Measurements from ENCODE around the gene SEL1L. TPM values are rescaled to one million over a fixed set of nuclear protein-coding genes. Genes with fewer than 3 reads are reported as not detected.

The SEL1L gene
- total and polyA plus RNA-seq, 2 of the 13 experiments (the other 11 are each of a cell fraction or from before 2014, with no cell fraction given): 15.3 to 61.0 TPM

DNA sequence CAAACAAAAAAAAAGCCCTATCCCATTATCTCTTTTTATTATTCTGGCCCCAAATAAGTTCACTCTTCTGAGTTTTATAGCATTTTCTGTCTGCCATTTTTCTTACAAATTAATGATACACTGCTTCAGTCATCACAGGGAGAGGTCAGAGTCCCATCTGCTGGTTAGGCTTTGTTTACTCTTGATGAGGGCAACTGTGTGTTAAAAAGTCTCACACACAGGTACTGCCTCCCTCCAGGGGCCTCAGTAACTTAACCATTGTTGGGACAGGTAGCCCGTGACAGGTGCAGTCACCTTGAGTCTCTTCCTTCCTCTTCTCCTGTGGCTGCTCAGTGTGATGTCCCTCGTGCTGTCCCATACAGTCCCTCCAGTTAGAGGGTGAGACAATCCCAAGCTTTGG, 45.5 kb upstream of the SEL1L start:
- ATAC-seq: peak; percentile 73
- H3K4me2 ChIP-seq (ENCODE audit: low read depth, low read length): no peak overlapping the region
- intact Hi-C loops (cut with micrococcal nuclease; ENCODE audit: unreplicated experiment): no loop called here
- no peaks in the 10 kb centered on the region for H3K36me3 ChIP-seq (replicated peaks in 1 of 2; ENCODE audit: control insufficient read depth in 1 of 2, insufficient read depth in 2 of 2, low read length in 2 of 2)
- no peak overlapping the region for H3K27ac ChIP-seq (ENCODE audit: extremely low read length, insufficient read depth, low read length)
- H3K27me3 ChIP-seq (ENCODE audit: control insufficient read depth in 1 of 2, insufficient read depth in 2 of 2, low read length in 2 of 2): no peaks in the 10 kb centered on the region
- DNase-seq (ENCODE audit: low spot score): no peak
- CTCF ChIA-PET (ENCODE audit: low intra/inter-chr PET ratio, low total read pairs): no interaction called here
- H3K4me1 ChIP-seq (ENCODE audit: insufficient read depth, low read length): no peaks in the 10 kb centered on the region
- no peak overlapping the region for H3K9ac ChIP-seq (ENCODE audit: insufficient read depth, low read depth, low read length)
- in situ Hi-C loops (cut with HindIII; ENCODE audit: extremely low pct_ligation_motif_present, low pct_unique_long_range_greater_than_20kb): no loop called here
- no peak for FAIRE-seq
- H3K9me3 ChIP-seq (ENCODE audit: low read length): no peaks in the 10 kb centered on the region
- TF ChIP-seq, protein P1, sequence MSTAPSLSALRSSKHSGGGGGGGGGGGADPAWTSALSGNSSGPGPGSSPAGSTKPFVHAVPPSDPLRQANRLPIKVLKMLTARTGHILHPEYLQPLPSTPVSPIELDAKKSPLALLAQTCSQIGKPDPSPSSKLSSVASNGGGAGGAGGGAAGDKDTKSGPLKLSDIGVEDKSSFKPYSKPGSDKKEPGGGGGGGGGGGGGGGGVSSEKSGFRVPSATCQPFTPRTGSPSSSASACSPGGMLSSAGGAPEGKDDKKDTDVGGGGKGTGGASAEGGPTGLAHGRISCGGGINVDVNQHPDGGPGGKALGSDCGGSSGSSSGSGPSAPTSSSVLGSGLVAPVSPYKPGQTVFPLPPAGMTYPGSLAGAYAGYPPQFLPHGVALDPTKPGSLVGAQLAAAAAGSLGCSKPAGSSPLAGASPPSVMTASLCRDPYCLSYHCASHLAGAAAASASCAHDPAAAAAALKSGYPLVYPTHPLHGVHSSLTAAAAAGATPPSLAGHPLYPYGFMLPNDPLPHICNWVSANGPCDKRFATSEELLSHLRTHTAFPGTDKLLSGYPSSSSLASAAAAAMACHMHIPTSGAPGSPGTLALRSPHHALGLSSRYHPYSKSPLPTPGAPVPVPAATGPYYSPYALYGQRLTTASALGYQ (CRISPR knock-in tag; IDR thresholded peaks at IDR 0.05): no peak
- TF ChIP-seq TARDBP (CRISPR knock-in tag; IDR thresholded peaks at IDR 0.05) (no peak), FOXA3 (CRISPR knock-in tag; IDR thresholded peaks at IDR 0.05) (0 out of 2 replicates have a peak, but pooled peaks have one; percentile 18)
- H3K79me2 ChIP-seq (ENCODE audit: insufficient read depth, low read length): no peaks in the 10 kb centered on the region
- H4K20me1 ChIP-seq (ENCODE audit: insufficient read depth, low read length): no peaks in the 10 kb centered on the region
- no peak overlapping the region for H3K4me3 ChIP-seq (replicated peaks in 1 of 3; ENCODE audit: insufficient read depth in 1 of 3, low read depth in 2 of 3, low read length in 3 of 3)
- H2AFZ ChIP-seq (ENCODE audit: low read length): no peak overlapping the region
- POLR2A ChIA-PET: no interaction called here
- WGBS (ENCODE audit: low lambda C conversion rate): 0% methylated on average over 2 of the region's 2 CpGs
- no TSS peak for BruUV-seq (replicated peaks)

DNA sequence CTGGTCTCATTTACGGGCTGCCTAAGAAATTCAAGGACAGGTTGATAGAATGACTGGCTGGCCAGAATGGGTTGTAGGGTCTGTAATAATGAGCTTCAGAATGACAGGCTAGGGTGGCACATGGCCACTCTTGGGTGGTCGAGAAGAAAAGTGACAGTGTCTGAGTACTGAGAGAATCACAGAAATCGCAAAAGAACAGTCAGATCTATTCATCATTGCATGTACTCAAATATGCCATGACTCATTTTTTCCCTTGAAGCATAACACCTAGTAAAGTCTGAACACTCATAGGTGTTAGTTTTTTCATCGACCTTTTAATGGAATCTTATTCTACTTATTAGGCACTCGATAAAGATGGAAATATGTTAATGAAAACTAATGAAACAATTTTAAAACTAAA, 37.8 kb upstream of the SEL1L start:
- Histone ChIP-seq H4K20me1 (ENCODE audit: insufficient read depth, low read length) (no peaks in the 10 kb centered on the region), H3K9me3 (ENCODE audit: low read length) (no peaks in the 10 kb centered on the region), H2AFZ (ENCODE audit: low read length) (no peak overlapping the region), H3K9ac (ENCODE audit: insufficient read depth, low read depth, low read length) (no peak overlapping the region), H3K4me2 (ENCODE audit: low read depth, low read length) (no peak overlapping the region), H3K36me3 (replicated peaks in 1 of 2; ENCODE audit: control insufficient read depth in 1 of 2, insufficient read depth in 2 of 2, low read length in 2 of 2) (no peaks in the 10 kb centered on the region), H3K4me1 (ENCODE audit: insufficient read depth, low read length) (no peaks in the 10 kb centered on the region), H3K4me3 (replicated peaks in 1 of 3; ENCODE audit: insufficient read depth in 1 of 3, low read depth in 2 of 3, low read length in 3 of 3) (no peak overlapping the region), H3K27me3 (ENCODE audit: control insufficient read depth in 1 of 2, insufficient read depth in 2 of 2, low read length in 2 of 2) (peaks cover 0 to 6% of the 10 kb centered on the region in 2 experiments; a peak in 1 of 5 replicates), H3K27ac (ENCODE audit: extremely low read length, insufficient read depth, low read length) (no peak overlapping the region), H3K79me2 (ENCODE audit: insufficient read depth, low read length) (no peaks in the 10 kb centered on the region)
- ChIA-PET POLR2A (no interaction called here), CTCF (ENCODE audit: low intra/inter-chr PET ratio, low total read pairs) (no interaction called here)
- FAIRE-seq (no peak), ATAC-seq (no peak), DNase-seq (ENCODE audit: low spot score) (no peak)
- no TSS peak for BruUV-seq (replicated peaks)
- in situ Hi-C loops (cut with HindIII; ENCODE audit: extremely low pct_ligation_motif_present, low pct_unique_long_range_greater_than_20kb) (no loop called here), intact Hi-C loops (cut with micrococcal nuclease; ENCODE audit: unreplicated experiment) (no loop called here)
- WGBS (ENCODE audit: low lambda C conversion rate): 49% methylated on average over 5 of the region's 5 CpGs
- TF ChIP-seq ZNF83 (CRISPR knock-in tag; IDR thresholded peaks at IDR 0.05; ENCODE audit: borderline replicate concordance) (no peak), FOXO1 (CRISPR knock-in tag; IDR thresholded peaks at IDR 0.05) (no peak), ZNF577 (CRISPR knock-in tag; IDR thresholded peaks at IDR 0.05; ENCODE audit: borderline replicate concordance, low read depth) (no peak), PTBP1 (IDR thresholded peaks at IDR 0.05; ENCODE audit: low read depth, low read length, poor library complexity, severe bottlenecking) (no peak), JUN (CRISPR knock-in tag; IDR thresholded peaks at IDR 0.05) (no peak), ZNF891 (CRISPR knock-in tag; IDR thresholded peaks at IDR 0.05) (no peak)
- TF ChIP-seq, protein P2, sequence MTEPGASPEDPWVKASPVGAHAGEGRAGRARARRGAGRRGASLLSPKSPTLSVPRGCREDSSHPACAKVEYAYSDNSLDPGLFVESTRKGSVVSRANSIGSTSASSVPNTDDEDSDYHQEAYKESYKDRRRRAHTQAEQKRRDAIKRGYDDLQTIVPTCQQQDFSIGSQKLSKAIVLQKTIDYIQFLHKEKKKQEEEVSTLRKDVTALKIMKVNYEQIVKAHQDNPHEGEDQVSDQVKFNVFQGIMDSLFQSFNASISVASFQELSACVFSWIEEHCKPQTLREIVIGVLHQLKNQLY (CRISPR knock-in tag; IDR thresholded peaks at IDR 0.05): no peak
- TF ChIP-seq, protein P3, sequence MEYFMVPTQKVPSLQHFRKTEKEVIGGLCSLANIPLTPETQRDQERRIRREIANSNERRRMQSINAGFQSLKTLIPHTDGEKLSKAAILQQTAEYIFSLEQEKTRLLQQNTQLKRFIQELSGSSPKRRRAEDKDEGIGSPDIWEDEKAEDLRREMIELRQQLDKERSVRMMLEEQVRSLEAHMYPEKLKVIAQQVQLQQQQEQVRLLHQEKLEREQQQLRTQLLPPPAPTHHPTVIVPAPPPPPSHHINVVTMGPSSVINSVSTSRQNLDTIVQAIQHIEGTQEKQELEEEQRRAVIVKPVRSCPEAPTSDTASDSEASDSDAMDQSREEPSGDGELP (IDR thresholded peaks at IDR 0.05; ENCODE audit: borderline replicate concordance, low read depth): no peak
- TF ChIP-seq, protein P4, sequence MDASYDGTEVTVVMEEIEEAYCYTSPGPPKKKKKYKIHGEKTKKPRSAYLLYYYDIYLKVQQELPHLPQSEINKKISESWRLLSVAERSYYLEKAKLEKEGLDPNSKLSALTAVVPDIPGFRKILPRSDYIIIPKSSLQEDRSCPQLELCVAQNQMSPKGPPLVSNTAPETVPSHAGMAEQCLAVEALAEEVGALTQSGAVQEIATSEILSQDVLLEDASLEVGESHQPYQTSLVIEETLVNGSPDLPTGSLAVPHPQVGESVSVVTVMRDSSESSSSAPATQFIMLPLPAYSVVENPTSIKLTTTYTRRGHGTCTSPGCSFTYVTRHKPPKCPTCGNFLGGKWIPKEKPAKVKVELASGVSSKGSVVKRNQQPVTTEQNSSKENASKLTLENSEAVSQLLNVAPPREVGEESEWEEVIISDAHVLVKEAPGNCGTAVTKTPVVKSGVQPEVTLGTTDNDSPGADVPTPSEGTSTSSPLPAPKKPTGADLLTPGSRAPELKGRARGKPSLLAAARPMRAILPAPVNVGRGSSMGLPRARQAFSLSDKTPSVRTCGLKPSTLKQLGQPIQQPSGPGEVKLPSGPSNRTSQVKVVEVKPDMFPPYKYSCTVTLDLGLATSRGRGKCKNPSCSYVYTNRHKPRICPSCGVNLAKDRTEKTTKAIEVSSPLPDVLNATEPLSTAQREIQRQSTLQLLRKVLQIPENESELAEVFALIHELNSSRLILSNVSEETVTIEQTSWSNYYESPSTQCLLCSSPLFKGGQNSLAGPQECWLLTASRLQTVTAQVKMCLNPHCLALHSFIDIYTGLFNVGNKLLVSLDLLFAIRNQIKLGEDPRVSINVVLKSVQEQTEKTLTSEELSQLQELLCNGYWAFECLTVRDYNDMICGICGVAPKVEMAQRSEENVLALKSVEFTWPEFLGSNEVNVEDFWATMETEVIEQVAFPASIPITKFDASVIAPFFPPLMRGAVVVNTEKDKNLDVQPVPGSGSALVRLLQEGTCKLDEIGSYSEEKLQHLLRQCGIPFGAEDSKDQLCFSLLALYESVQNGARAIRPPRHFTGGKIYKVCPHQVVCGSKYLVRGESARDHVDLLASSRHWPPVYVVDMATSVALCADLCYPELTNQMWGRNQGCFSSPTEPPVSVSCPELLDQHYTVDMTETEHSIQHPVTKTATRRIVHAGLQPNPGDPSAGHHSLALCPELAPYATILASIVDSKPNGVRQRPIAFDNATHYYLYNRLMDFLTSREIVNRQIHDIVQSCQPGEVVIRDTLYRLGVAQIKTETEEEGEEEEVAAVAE (CRISPR knock-in tag; IDR thresholded peaks at IDR 0.05; ENCODE audit: borderline replicate concordance): no peak
